Daoy (cell line): Measurements from ENCODE around the gene FSTL1. TPM values are rescaled to one million over a fixed set of nuclear protein-coding genes. Genes with fewer than 3 reads are reported as not detected.

Source experiments
- DNase-seq: peaks from one replicate; pipeline ENCODE4 v3.0.0-alpha.2; 2015; ENCODE audit warnings: low read depth
- total RNA-seq: library from RNA; depleted of rRNA; stranded (reverse); fragments of >200 nt; shearing (Covaris generic); gene quantifications from 2 replicates; pipeline ENCODE4 v1.2.3, GENCODE V29; 2014; rRNA removed

FSTL1 gene, protein sequence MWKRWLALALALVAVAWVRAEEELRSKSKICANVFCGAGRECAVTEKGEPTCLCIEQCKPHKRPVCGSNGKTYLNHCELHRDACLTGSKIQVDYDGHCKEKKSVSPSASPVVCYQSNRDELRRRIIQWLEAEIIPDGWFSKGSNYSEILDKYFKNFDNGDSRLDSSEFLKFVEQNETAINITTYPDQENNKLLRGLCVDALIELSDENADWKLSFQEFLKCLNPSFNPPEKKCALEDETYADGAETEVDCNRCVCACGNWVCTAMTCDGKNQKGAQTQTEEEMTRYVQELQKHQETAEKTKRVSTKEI
- 476 and 490 TPM in 2 replicates for total RNA-seq

DNA sequence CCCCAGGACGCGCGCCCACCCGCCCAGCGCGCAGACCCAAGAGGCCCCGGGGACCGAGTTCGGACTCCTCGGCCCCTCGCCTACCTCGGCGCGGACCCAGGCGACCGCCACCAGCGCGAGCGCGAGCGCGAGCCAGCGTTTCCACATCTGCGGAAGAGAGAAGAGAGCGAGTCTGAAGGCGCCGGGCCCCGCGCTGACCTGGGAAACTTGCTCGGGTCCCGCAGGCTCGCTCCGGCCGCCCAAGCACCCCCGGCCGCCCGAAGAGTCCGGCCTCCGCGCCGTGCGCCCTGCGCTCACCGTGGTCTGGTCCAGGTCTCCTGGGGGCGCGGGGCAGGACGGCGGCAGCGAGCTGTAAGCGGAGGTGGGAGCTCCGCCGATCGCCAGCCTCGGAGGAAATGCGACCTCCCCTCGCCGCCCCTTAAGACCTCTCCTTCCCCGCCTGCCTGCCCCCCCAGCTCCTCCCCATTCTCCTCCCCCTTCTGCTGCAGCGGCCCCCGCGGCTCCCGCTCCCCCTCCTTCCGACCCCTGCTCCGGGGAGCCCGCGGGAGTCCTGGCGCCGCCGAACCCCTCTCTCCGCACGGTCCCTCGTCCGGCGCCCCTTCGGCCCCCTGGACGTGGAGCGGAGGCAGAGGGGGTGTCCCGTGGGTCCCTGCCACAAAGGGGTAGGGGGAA lies at the start of gene FSTL1:
Gene FSTL1 (minus strand): TSS at position 393 of the 672 bp plus-strand sequence. CDS start 246 bp downstream, at position 147.
- peak; percentile 84 for DNase-seq

GRCh38 chr3:120498556-120499346 lies 48.0 kb upstream of the FSTL1 start:
- peak; percentile 91 for DNase-seq

DNA sequence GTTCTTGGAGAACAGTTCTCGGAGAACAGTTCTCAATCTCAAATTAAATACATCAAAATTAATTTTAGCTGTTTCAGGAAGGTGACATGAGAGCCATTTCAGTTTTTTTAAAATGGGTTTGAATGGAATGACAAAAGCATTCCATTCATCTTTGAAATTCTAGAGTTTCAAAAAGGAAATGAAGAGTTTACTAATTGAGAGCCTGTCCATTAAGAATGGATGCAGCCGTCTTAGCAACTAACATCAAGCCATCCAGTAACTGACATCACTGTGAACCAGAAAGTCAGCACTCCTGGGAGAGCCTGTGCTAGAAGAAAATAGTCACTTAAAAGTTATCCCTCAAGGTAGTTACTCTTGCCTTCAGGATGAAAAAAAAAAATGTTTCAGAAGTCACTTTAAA lies 47.0 kb upstream of the FSTL1 start:
- peak; percentile 43 for DNase-seq

- peak; percentile 93 for DNase-seq
Measured at GRCh38 chr3:120497336-120497735, 46.5 kb upstream of the FSTL1 start.

GRCh38 chr3:120496278-120497002 lies 45.6 kb upstream of the FSTL1 start:
- peak; percentile 85 for DNase-seq

- no peak for DNase-seq
Measured at GRCh38 chr3:120495809-120496208, 45.0 kb upstream of the FSTL1 start.

DNA sequence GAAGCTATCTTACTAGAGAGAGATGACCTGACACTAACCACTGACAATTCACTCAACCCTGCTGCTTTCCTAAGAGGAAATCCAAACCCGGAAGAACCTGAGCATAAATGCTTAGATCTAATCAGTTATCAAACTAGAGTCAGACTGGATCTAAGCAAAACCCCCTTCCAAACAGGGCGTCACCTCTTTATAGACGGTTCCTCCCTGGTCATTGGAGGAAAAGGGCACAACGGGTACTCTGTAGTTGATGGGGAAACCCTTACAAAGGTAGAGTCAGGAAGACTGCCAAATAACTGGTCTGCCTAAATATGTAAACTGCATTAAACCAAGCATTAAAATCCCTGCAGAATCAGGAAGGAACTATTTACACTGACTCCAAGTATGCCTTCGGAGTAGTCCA lies 41.3 kb upstream of the FSTL1 start:
- DNase-seq: no peak

GRCh38 chr3:120489421-120489820 lies 38.6 kb upstream of the FSTL1 start:
- no peak for DNase-seq

DNA sequence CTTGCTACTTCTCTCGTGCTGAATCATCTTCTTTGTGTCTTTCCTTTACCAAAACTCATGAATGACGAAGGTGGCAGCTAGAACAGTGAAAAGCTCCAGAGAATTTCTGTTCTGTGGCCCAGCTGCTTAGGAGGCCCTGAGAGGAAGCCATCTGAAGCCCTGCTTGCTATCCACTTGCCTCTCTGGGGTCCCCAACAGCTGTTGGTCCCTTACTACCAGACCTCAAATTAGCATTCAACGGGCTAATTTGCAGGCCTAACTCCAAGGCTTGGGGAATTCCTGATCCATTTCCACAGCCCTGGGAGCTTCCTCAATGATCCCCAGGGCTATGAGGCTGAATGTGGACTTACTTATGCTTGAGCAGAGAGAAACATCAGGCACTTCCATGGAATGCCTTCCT lies 37.5 kb upstream of the FSTL1 start:
- no peak for DNase-seq

DNA sequence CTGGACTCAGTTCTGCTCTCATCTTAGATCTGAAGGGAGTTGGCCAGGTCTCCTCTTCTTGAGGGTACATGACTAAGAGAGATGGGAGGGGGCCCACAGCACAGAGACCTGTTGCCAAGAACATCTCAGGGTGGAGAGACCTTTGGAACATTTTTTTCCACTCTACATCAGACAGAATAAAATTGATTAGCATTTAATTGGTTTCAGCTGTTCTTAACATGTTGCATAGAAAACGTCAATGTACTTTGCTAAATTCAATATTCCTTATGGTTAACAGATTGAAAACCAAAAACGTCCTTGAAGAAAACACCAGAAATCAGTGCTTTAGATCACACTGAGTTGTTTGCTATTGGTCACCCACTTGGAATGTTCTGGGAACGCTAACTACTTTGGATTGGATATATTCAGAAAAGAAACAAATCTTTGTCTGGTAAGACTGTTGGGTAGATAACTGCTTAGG lies 36.4 kb upstream of the FSTL1 start:
- no peak for DNase-seq

DNA sequence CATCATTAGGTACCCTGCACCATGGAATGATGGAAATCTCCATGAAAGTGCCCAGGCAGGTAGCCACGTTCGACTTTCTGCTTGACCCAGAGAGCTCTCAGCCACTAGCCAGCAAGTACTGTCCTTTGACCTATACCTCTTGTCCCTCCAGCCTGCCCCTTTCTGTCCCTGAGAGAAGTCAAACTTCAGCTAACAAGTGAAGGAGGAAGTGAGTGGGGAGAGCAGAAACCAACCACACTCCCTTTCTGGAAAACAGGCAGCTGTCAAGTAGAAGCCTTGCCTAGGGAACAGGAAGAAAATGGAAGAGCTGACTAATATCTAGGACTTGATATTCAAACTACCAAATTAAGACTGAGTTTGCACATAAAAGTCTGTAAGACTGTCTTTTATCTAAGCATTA lies 30.3 kb upstream of the FSTL1 start:
- DNase-seq: no peak

GRCh38 chr3:120477781-120478180 lies 27.0 kb upstream of the FSTL1 start:
- DNase-seq: no peak

DNA sequence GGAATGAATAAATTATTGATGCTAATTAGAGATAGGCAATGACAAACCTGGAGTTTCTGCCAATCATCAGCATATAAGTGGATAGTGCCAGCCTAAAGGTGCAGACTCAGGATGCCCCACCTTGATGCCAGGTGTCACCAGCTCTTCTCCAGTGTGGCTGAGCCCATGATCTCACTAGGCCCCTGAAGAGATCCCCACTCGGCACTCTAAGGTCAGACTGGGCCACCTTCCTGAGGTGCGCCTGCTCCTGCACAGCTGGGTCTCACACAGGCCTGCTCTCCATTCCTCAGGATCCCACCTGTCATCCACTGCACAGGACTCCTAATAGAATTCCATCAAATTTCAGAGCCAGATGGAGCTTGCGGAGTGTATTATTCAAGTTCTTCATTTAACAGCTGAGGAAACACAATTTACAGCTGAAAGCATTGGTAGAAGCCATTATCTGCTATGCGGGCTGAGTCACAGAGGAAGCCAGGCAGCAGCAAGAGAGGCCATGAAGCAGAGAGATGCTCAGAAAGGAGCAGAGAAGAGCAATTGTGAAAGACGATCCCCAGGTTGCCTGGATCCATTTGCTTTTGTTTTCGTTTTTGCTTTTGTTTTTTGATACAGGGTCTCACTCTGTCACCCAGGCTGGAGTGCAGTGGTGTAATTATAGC lies 25.1 kb upstream of the FSTL1 start:
- DNase-seq: no peak

DNA sequence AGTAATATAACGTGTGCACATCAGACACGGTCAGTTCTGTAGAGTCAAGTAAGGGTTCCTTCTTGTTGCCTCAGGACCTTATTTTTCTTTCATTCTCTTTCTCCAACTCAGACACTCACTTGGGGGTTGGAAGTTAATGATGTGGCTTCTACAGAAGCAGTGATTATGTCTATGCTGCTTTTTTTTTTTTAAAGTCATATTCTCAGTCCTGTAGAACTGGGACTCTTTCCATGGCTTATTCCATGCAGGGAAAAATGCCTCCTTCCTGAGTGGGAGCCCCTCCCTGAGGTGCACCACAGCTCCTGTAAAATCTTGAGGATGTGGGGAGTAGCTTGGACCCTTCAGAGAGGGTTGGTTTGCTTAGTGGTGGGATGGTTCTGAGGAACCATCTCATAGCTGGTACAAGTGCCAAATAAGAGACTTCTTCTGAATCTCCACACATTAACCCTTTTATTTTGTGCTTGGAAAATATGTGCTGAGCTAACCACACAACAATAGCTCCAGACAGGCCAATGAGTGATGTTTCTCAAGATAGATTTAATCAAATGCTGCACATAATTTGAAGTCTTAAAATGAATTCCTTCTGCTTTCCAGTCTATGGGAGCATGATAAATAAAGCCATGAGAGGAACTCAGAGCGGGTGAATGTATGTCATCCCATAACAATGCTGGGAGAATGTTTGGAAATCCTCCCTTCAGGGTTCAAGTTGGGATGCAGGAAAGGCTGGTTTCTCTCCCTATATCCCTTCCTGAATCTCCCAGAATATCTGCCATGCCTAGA lies 23.3 kb upstream of the FSTL1 start:
- no peak for DNase-seq

GRCh38 chr3:120473389-120473788 lies 22.6 kb upstream of the FSTL1 start:
- DNase-seq: no peak

DNA sequence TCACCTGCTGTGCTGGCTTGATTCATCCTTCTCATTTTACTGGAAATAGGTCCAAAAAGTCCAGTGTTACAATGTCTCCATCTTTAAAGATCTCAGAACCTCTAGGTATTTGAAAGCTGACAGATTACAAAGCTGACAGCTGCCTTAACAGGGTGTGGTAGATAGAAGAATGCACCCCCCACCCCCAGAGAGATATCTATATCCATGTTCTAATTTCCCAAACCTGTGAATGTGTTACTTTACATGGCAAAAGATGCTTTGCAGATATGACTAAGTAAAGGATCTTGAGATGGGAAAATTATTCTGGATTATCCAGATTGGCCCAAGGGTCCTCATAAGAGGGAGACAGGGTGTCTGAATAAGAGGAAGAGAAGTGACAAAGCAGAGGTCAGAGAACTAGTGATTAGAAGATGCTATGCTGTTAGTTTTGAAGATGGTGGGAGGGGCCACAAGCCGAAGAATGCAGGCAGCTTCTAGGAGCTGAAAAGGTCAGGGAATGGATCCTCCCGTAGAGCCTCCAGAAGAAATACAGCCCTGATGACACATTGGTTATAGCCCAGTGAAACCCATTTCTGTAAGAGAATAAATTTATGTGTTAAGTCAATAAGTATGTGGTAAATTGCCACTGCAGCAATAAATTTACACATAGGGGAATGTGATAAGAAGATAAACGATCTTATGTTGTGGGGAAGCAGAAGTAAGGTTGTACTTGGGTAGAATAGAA lies 21.5 kb upstream of the FSTL1 start:
- no peak for DNase-seq

- DNase-seq: no peak
Measured at GRCh38 chr3:120471643-120472042, 20.9 kb upstream of the FSTL1 start.

DNA sequence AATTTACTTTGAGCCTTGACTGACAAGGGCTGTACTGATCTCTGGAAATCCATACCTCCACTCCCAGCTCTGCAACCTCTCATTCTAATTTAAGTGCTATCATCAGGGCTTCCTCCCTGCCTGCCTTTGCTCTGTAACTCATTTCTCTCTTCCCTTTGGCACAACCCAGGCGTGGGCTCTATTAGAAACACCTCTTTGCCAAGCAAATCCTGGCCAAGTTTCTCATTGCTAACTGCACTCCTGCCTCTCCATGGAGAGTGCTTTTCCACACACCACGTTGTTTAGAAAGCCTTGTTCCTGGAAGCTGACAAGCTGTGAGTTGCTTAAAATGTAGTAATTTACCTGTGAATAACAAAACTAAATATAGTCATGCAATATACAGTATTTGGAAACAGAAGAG lies 20.1 kb upstream of the FSTL1 start:
- no peak for DNase-seq

- DNase-seq: no peak
Measured at GRCh38 chr3:120469882-120470301, 19.1 kb upstream of the FSTL1 start.

DNA sequence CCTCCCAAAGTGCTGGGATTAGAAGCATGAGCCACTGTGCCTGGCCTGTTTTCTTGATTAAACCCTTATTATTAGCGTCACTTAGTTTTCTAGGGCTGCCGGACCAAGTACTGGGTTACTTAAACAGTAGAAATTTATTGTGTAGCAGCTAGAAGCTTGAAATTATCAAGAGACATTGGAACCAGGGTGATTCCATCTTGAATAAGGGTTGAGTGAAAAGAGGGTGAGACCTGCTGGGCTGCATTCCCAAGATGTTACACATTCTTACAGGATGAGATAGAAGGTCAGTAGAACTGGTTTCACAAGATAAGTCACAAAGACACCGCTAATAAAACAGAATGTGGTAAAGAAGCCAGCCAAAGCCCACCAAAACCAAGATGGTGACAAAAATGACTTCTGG lies 18.6 kb upstream of the FSTL1 start:
- peak; percentile 45 for DNase-seq
